Progenitor cell of endocrine pancreas (in vitro differentiated cells): ENCODE measurements around the gene ESPL1. TPM values are rescaled to one million over a fixed set of nuclear protein-coding genes. Genes with fewer than 3 reads are reported as not detected.

Experiments
- DNase-seq: peaks from one replicate; pipeline ENCODE4 v3.0.0; 2021; ENCODE audit warnings: low spot score; ENCODE audit not compliant: unreplicated experiment
- H3K27ac Mint-ChIP-seq: 2 replicates; pipeline ENCODE4 v1.8.0; 2021; ENCODE audit warnings: mild to moderate bottlenecking, moderate library complexity, mixed read lengths
- H3K27me3 Mint-ChIP-seq: 2 replicates; pipeline ENCODE4 v1.8.0; 2021; ENCODE audit warnings: mixed read lengths
- H3K36me3 Mint-ChIP-seq: 2 replicates; pipeline ENCODE4 v1.8.0; 2022; ENCODE audit warnings: mixed read lengths; ENCODE audit not compliant: insufficient read depth
- H3K4me1 Mint-ChIP-seq: 2 replicates; pipeline ENCODE4 v1.8.0; 2021; ENCODE audit warnings: low read depth, mixed read lengths
- H3K4me3 Mint-ChIP-seq: 2 replicates; pipeline ENCODE4 v1.8.0; 2021; ENCODE audit warnings: low read depth, mild to moderate bottlenecking, moderate library complexity, mixed read lengths
- H3K9me3 Mint-ChIP-seq: 2 replicates; pipeline ENCODE4 v1.8.0; 2021; ENCODE audit warnings: low read depth, mixed read lengths
- total RNA-seq: library from RNA; stranded (reverse); gene quantifications from 2 replicates; pipeline ENCODE4 v1.2.1, GENCODE V29; 2021
- TF ChIP-seq, protein P1 (sequence below): fragments of 200-600 bp; sonication (generic); IDR thresholded peaks from one replicate; pipeline ENCODE4 v1.5.0; 2021; ENCODE audit warnings: antibody characterized with exemption, mild to moderate bottlenecking; ENCODE audit not compliant: unreplicated experiment

Gene ESPL1
- total RNA-seq, 1 donor from 2014 or later = 27.1 TPM

GRCh38 chr12:53324779-53325510, 56.8 kb downstream of the ESPL1 start:
- H3K4me3 Mint-ChIP-seq = peak overlapping the region; percentile 65
- peaks cover 23% of the 10 kb centered on the region for H3K4me1 Mint-ChIP-seq
- no peaks in the 10 kb centered on the region for H3K9me3 Mint-ChIP-seq
- peaks cover 1% of the 10 kb centered on the region for H3K36me3 Mint-ChIP-seq
- H3K27me3 Mint-ChIP-seq = peaks cover 40% of the 10 kb centered on the region
- DNase-seq = peak; percentile 79
- H3K27ac Mint-ChIP-seq = no peak overlapping the region
- TF ChIP-seq, protein P1, sequence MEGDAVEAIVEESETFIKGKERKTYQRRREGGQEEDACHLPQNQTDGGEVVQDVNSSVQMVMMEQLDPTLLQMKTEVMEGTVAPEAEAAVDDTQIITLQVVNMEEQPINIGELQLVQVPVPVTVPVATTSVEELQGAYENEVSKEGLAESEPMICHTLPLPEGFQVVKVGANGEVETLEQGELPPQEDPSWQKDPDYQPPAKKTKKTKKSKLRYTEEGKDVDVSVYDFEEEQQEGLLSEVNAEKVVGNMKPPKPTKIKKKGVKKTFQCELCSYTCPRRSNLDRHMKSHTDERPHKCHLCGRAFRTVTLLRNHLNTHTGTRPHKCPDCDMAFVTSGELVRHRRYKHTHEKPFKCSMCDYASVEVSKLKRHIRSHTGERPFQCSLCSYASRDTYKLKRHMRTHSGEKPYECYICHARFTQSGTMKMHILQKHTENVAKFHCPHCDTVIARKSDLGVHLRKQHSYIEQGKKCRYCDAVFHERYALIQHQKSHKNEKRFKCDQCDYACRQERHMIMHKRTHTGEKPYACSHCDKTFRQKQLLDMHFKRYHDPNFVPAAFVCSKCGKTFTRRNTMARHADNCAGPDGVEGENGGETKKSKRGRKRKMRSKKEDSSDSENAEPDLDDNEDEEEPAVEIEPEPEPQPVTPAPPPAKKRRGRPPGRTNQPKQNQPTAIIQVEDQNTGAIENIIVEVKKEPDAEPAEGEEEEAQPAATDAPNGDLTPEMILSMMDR = peak; percentile 76

- no peak overlapping the region for H3K27ac Mint-ChIP-seq
- H3K4me1 Mint-ChIP-seq = peaks cover 21% of the 10 kb centered on the region
- H3K36me3 Mint-ChIP-seq = no peaks in the 10 kb centered on the region
- H3K9me3 Mint-ChIP-seq = no peaks in the 10 kb centered on the region
- TF ChIP-seq, protein P1 = no peak
- peak overlapping the region; percentile 67 for H3K4me3 Mint-ChIP-seq
- H3K27me3 Mint-ChIP-seq = peaks cover 40% of the 10 kb centered on the region
- no peak for DNase-seq
Measured at GRCh38 chr12:53325511-53326061, 57.5 kb downstream of the ESPL1 start.

DNA sequence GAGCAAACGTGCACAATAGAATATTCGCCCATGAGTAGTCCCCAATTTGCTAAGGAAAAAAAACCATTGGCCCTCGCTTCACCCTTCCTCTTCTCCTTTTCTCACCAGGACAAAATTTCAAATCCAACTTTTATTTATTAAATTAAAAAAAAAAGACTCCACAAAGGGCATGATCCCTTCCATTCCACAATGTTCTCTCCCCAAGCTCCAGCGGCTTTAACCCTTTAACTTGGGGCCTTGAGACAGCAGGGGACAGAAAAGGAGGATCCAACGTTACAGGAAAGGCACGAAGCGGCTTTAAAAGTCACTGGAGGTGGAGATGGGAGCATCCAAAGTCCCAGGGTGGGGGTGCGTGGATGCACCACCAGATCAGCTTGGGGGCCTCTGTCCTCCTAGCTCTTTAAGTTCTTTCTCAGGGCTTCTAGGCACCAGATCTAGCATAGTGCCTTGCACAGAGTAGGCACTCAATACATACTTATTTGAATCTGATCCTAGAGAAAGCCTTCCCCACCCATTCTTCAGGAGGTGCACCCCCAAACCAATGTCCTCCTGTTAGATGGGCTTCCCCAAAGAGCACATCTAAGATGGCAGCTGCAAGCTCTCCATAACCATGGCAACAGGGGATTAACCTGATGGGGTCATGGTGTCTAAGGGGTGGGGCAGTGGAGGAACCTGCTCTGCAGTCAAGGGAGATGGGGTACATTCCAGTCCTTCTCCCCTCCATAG, 58.5 kb downstream of the ESPL1 start:
- H3K36me3 Mint-ChIP-seq = no peaks in the 10 kb centered on the region
- DNase-seq = no peak
- peaks cover 41% of the 10 kb centered on the region for H3K27me3 Mint-ChIP-seq
- H3K27ac Mint-ChIP-seq = no peak overlapping the region
- peaks cover 16% of the 10 kb centered on the region for H3K4me1 Mint-ChIP-seq
- H3K4me3 Mint-ChIP-seq = peak overlapping the region; percentile 67
- TF ChIP-seq, protein P1 = no peak
- H3K9me3 Mint-ChIP-seq = no peaks in the 10 kb centered on the region

GRCh38 chr12:53327435-53328042, 59.4 kb downstream of the ESPL1 start:
- Mint-ChIP-seq H3K4me1 (peaks cover 13% of the 10 kb centered on the region), H3K36me3 (no peaks in the 10 kb centered on the region), H3K9me3 (no peaks in the 10 kb centered on the region), H3K27ac (no peak overlapping the region), H3K27me3 (peaks cover 47% of the 10 kb centered on the region), H3K4me3 (peak overlapping the region; percentile 21)
- DNase-seq = no peak
- TF ChIP-seq, protein P1 = peak; percentile 8

- TF ChIP-seq, protein P1 = peak; percentile 42
- H3K4me3 Mint-ChIP-seq = no peak overlapping the region
- H3K4me1 Mint-ChIP-seq = peaks cover 13% of the 10 kb centered on the region
- no peaks in the 10 kb centered on the region for H3K36me3 Mint-ChIP-seq
- peak; percentile 26 for DNase-seq
- H3K27me3 Mint-ChIP-seq = peaks cover 45% of the 10 kb centered on the region
- no peaks in the 10 kb centered on the region for H3K9me3 Mint-ChIP-seq
- no peak overlapping the region for H3K27ac Mint-ChIP-seq
Measured at GRCh38 chr12:53328043-53328435, 59.9 kb downstream of the ESPL1 start.
